Measurements from ENCODE around the gene USB1. TPM values are rescaled to one million over a fixed set of nuclear protein-coding genes. Genes with fewer than 3 reads are reported as not detected.

USB1 gene
- total RNA-seq, 1 experiment from 2014 or later: 52.9 TPM

DNA sequence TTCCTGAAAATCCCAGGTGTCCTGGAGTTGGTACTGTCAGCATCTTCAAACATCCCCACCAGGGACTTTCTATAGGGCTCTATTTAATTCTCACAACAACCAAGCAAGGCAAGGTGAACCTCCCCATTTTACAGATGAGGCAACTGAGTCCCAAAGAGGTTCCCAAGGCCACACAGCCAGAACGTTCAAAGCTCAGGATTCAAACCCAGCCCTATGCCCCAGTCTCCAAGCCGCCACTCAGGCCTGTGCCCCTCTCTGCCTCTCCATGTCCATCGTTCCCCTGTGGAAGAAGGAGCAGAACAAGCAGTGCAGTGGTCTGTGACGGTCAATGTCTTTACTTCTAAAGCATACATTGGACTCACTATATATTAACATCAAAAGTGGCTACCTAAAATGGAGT is 6.8 kb upstream of the USB1 start:
- peaks cover 36% of the 10 kb centered on the region for H3K4me1 ChIP-seq (replicated peaks)
- H3K4me3 ChIP-seq: no peak overlapping the region
- no peaks in the 10 kb centered on the region for H3K27me3 ChIP-seq (replicated peaks)
- H3K9me3 ChIP-seq (replicated peaks): no peaks in the 10 kb centered on the region
- peaks cover 46% of the 10 kb centered on the region for H3K36me3 ChIP-seq
- no peak overlapping the region for H3K27ac ChIP-seq
- no peak for DNase-seq (ENCODE audit: low read depth in 1 of 2, low spot score in 2 of 2)

DNA sequence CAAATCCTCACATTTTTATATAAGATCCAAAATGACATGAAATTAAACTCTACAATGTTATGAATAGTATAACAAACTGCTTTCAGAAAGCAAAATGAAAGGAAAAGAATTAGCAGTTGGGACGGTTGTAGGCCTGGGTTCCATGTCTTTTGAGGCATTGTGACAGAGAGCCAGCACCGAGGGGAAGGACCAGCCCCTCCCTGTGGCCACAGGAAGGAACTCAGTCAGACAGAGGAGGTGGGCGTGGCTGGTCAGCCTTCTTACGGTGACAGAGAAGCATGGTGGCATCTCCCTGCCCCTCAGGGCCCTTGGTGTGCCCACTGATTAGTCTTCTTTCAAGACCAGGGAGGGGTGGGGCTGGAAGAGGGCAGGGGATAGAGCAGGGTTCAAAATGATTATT is 6.4 kb upstream of the USB1 start:
- Histone ChIP-seq H3K36me3 (peaks cover 47% of the 10 kb centered on the region), H3K27me3 (replicated peaks) (no peaks in the 10 kb centered on the region), H3K4me3 (no peak overlapping the region), H3K4me1 (replicated peaks) (peaks cover 40% of the 10 kb centered on the region), H3K27ac (no peak overlapping the region), H3K9me3 (replicated peaks) (no peaks in the 10 kb centered on the region)
- DNase-seq (ENCODE audit: low read depth in 1 of 2, low spot score in 2 of 2): peak; percentile 54 to 76

DNA sequence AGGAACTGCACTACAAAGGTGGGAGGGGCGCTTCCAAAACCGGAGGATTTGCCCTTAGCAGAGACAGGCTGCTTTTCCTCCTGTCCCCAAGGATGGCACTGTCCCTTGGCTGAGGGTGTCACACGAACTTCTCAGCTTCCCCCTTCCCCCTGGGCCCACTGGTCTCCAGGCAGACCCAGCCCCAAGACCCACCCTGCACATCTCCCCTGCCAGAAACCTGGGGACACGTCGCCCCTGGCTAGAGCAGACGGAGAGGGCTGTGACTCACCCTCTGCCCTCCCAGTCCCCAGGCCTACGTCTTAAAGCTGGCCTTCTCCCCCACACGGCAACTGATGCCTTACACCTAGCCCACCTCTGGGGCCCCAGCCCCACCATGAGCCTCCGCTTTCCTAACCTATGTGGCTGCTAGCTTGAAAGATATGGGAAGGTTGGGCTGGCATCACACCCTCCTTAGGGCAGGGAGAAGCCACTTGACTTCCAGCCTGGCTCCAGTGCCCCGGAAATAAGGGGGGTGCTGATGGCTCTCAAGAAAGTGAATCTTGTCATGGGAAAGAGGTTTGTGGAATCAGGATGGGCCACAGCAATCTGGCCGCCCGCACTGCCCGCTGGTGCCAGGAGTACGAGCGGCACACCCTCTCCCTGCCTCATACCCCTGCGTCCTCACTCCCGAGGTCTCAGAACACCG is 5.3 kb upstream of the USB1 start:
- H3K4me3 ChIP-seq: no peak overlapping the region
- H3K9me3 ChIP-seq (replicated peaks): no peaks in the 10 kb centered on the region
- peaks cover 47% of the 10 kb centered on the region for H3K4me1 ChIP-seq (replicated peaks)
- no peak overlapping the region for H3K27ac ChIP-seq
- peaks cover 52% of the 10 kb centered on the region for H3K36me3 ChIP-seq
- no peak for DNase-seq (ENCODE audit: low read depth in 1 of 2, low spot score in 2 of 2)
- H3K27me3 ChIP-seq (replicated peaks): no peaks in the 10 kb centered on the region

DNA sequence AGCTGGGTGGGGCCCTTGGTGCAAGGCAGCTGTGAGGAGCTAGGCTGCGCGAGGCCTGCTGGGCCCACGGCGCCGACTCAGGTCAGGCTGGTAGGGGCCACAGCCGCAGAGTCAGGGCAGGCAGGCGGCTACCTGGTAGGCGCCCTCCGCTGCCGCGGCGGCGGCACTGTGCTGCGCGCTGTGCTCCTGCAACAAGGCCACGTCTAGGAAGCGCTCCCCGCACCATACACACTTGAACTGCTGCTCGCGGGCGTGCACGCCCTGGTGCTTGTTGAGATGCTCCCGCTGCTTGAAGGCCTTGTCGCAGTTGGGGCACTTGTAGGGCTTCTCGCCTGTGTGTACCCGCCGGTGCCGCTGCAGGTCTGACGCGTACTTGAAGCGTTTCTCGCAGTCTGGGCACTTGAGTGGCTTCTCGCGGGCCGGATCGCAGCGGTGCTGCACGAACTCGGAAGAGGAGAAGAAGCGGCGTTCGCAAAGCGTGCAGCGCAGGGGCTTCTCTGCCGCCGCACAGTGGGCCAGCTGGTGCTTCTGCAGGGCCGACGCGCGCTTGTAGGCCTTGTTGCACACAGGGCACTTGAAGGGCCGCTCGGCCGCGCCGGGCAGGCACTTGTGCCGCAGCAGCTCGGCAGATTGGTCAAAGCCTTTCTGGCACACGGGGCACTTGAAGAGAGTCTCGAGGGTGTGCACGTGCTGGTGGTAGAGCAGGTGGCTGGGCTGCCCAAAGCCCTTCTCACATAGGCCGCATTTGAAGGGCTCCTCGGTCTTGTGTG is 4.6 kb upstream of the USB1 start:
- DNase-seq (ENCODE audit: low read depth in 1 of 2, low spot score in 2 of 2): no peak
- Histone ChIP-seq H3K27me3 (replicated peaks) (no peaks in the 10 kb centered on the region), H3K9me3 (replicated peaks) (no peaks in the 10 kb centered on the region), H3K27ac (no peak overlapping the region), H3K4me1 (replicated peaks) (peaks cover 49% of the 10 kb centered on the region), H3K36me3 (peaks cover 52% of the 10 kb centered on the region), H3K4me3 (no peak overlapping the region)

DNA sequence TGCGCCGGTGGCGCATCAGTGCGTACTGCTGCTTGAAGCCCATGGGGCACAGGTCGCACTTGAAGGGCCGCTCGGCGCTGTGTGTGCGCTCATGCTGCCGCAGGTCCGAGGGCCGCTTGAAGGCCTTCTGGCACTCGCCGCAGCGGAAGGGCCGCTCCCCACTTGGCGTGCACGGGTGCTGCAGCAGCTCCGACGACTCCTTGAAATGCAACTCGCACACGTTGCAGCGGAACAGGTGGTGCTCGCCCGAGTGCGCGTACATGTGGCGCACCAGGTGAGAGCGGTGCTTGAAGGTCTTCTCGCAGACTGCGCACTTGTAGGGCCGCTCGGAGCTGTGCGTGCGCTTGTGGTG is 4.1 kb upstream of the USB1 start:
- peaks cover 52% of the 10 kb centered on the region for H3K36me3 ChIP-seq
- DNase-seq (ENCODE audit: low read depth in 1 of 2, low spot score in 2 of 2): no peak
- no peaks in the 10 kb centered on the region for H3K27me3 ChIP-seq (replicated peaks)
- no peak overlapping the region for H3K4me3 ChIP-seq
- peaks cover 54% of the 10 kb centered on the region for H3K4me1 ChIP-seq (replicated peaks)
- no peaks in the 10 kb centered on the region for H3K9me3 ChIP-seq (replicated peaks)
- H3K27ac ChIP-seq: no peak overlapping the region

DNA sequence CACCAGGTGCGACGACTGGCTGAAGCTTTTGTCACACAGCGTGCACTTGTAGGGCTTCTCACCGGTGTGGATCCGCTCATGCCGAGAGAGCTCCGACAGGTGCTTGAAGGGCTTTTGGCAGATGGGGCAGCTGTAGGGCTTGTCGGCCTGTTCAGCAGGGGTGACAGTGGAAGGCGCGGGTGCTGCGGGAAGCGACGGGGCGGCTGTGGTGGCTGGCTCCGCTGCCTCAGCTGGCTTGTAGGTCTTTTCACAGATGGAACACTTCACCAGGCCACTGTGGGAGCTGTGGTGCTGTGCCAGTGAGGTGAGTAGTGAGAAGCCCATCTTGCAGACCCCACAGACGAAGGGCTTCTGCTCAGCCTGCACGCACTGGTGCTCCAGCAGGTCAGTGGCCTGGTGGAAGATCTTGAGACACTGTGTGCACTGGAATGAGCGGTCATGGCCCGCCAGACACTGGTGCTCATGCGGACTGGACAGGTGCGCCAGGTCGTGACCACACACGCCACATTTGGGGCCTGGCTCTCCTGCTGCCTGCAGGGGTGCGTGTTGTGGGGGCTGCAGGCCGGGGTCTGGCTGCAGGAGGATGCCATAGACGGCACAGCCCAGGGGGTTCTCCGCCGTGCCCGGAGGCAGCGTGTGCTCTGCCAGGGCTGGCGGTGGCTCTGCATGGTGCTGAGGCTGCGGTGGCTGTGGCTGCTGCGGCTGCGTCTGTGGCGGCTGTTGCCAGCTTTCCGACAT is 3.5 kb upstream of the USB1 start:
- peaks cover 54% of the 10 kb centered on the region for H3K4me1 ChIP-seq (replicated peaks)
- DNase-seq (ENCODE audit: low read depth in 1 of 2, low spot score in 2 of 2): no peak
- no peak overlapping the region for H3K27ac ChIP-seq
- no peaks in the 10 kb centered on the region for H3K27me3 ChIP-seq (replicated peaks)
- no peak overlapping the region for H3K4me3 ChIP-seq
- H3K36me3 ChIP-seq: peaks cover 57% of the 10 kb centered on the region
- no peaks in the 10 kb centered on the region for H3K9me3 ChIP-seq (replicated peaks)

DNA sequence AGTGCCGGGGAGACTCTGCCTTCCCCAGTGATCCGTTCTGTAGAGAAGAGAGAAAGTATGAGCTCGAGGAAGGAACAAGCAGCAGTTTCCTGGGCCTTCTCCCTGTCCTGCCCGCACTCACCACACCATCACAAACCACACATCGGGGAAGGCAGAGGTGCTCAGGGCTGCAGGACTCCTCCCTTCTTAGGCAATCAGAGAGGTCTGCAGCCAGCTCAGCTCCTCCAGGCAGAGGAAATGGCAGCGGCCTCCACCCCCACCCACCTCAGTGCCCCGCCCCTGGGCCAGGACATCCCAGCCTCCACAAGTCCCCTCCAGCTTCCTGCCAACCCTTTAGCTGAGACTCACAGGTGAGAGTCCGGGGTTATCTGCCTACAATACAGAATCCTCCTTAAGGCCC is 2.7 kb upstream of the USB1 start:
- no peaks in the 10 kb centered on the region for H3K9me3 ChIP-seq (replicated peaks)
- DNase-seq (ENCODE audit: low read depth in 1 of 2, low spot score in 2 of 2): no peak
- no peak overlapping the region for H3K27ac ChIP-seq
- H3K4me1 ChIP-seq (replicated peaks): peaks cover 46% of the 10 kb centered on the region
- no peak overlapping the region for H3K4me3 ChIP-seq
- H3K27me3 ChIP-seq (replicated peaks): no peaks in the 10 kb centered on the region
- H3K36me3 ChIP-seq: peaks cover 65% of the 10 kb centered on the region

DNA sequence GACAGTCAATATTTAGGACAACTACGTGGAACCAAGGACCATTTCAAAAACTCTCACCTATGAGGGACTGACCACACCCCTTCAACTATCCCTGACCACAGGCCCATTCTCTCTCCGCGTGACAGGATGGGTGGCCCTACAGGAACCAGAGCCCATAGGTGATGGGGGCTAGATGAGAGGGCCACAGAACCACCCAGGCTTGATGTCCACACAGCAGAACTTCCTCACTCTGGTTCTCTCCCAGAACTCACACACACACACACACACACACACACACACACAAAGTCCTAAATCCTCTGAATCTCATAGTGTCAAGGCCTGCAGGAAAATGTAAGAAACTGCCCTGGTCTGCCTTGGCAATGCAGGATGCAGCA is 2.2 kb upstream of the USB1 start:
- no peak for DNase-seq (ENCODE audit: low read depth in 1 of 2, low spot score in 2 of 2)
- Histone ChIP-seq H3K4me3 (no peak overlapping the region; the same call in 1 of the 2 replicates), H3K36me3 (peaks cover 64% of the 10 kb centered on the region), H3K27ac (0 out of 2 replicates have a peak overlapping the region, but pooled peaks have one; percentile 60), H3K4me1 (replicated peaks) (peaks cover 42% of the 10 kb centered on the region), H3K9me3 (replicated peaks) (no peaks in the 10 kb centered on the region), H3K27me3 (replicated peaks) (no peaks in the 10 kb centered on the region)

DNA sequence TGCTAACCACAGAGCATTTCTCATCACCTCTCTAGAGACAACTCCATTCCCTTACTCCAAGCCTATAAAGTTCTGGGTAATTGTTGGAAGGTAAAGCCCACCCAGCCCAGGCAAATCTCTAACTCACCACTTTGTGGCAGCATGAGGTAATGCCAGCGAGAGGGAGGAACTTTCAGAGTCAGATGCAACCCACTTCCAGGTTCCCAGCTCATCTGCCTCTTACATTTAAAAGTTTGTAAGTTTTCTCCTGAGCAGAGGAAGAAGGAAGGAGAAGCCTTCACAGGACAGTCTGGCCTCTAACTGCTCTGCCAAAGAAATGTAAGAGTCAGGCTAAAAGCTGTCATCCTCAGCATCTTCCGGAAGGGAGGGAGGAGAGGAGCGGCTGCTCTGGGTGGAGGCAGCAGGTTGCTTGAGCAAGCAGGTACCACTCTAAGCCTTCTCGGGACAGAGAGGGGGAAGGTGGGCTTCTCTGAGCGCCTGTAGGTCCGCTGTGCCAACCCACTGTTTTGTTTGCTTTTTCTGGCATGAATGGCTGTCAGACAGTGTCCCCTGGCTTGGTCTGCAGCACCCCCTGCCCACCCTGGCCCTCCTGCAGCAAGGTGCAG is 1.7 kb upstream of the USB1 start:
- H3K27ac ChIP-seq: peak overlapping the region; percentile 60
- DNase-seq (ENCODE audit: low read depth in 1 of 2, low spot score in 2 of 2): peak in 1 of 2 experiments; percentile 42

DNA sequence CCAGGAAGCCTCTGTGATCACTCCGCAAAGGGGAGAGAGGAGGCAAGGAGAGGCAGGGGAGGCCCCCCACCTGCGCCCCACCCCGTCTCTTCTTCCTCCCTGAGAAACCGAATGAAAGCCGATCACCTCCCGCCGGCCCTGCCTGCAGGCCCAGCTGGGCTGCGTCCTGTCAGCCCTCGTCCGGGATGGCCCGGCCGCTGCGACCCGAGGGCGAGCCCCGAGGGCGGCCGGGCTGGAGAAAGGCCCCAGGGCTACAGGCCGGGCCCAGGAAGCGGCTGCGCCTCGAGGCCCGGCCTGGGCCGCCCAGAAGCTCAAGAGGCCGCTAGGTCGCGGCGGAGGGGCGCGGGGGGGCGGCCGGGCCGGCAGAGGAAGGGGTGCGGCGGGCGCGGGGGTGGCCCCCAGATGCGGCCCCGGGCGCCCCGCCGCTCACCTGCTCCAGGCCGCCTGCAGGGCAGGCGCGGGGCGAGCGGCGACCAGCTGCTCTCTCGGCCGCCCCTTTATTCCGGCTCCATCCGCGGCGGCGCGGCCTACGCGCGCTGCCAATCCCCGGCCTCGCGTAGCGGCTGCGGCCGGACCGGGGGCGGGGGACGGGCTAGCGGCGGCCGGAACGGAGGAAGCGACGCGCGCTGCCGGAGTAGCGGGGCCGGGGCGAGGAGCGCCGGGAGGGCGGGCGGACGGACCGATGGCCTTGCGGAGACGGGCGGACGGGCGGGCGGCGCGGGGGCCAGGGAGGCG is 1.1 kb upstream of the USB1 start, which contains the start of gene ZNF319:
Gene ZNF319 (minus strand): TSS at position 702 of the 735 bp plus-strand sequence. CDS start 2,407 bp downstream, outside the sequence.
- Histone ChIP-seq H3K9me3 (replicated peaks) (no peaks in the 10 kb centered on the region), H3K27ac (peak within 1 kb of the TSS; percentile 60), H3K36me3 (peaks cover 64% of the 10 kb centered on the region), H3K27me3 (replicated peaks) (no peaks in the 10 kb centered on the region), H3K4me1 (replicated peaks) (peaks cover 33% of the 10 kb centered on the region), H3K4me3 (peak within 1 kb of the TSS; percentile 89)
- DNase-seq (ENCODE audit: low read depth in 1 of 2, low spot score in 2 of 2): peak in 1 of 2 experiments; percentile 24

More for the DNA sequence above, 1.7 kb upstream of the USB1 start:
- Histone ChIP-seq H3K9me3 (replicated peaks) (no peaks in the 10 kb centered on the region), H3K4me1 (replicated peaks) (peaks cover 37% of the 10 kb centered on the region), H3K36me3 (peaks cover 64% of the 10 kb centered on the region), H3K4me3 (peak overlapping the region; percentile 89), H3K27me3 (replicated peaks) (no peaks in the 10 kb centered on the region)

DNA sequence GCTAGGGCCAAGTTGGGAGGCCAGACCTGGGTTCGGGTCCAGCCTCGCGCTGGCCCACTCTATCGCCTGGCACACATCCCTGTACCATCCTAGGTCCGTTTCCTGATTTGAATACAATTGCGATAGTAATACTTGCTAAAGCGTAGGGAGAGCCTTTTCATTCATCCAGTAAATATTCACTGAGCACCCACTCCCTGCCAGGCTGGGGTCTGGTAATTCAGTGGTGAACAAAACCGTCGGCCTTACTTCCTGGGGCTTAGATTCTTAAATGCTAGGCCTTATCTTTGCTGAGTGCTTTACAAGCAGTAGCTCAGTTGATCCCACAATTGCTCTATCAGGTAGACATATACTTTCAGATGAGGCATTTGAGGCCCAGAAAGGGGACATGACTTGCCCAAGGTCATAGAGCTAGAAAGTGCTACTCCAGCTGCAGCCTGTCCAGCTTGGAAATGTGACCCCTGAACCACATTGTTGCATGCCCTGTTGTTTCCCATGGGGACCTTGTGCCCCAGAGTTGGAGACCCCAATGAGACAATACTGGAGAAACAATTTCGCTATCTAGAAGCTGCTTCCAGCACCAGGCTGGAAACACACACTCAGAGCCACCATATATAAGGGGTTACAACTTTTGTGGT is 691 bp downstream of the USB1 start:
- H3K4me1 ChIP-seq (replicated peaks): peaks cover 32% of the 10 kb centered on the region
- no peak for DNase-seq (ENCODE audit: low read depth in 1 of 2, low spot score in 2 of 2)
- H3K27ac ChIP-seq: no peak overlapping the region
- peak overlapping the region; percentile 89 for H3K4me3 ChIP-seq
- no peaks in the 10 kb centered on the region for H3K27me3 ChIP-seq (replicated peaks)
- H3K36me3 ChIP-seq: peaks cover 60% of the 10 kb centered on the region
- no peaks in the 10 kb centered on the region for H3K9me3 ChIP-seq (replicated peaks)

DNA sequence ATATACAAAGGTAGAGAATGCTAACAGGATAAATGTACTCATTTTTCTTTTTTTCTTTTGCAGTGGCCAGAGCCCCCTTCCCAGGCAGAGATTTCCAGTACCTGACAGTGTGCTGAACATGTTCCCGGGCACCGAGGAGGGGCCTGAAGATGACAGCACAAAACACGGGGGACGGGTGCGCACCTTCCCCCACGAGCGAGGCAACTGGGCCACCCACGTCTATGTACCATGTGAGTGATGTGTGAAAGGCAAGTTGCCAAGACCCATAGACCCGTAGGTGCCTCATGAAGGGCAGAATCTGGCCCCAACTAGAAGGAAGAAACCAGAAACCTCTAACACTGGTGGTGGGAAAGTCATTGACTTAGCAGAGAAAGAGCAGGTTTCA is 1.2 kb downstream of the USB1 start:
- H3K27me3 ChIP-seq (replicated peaks): no peaks in the 10 kb centered on the region
- H3K27ac ChIP-seq: no peak overlapping the region
- no peak overlapping the region for H3K4me3 ChIP-seq
- no peak for DNase-seq (ENCODE audit: low read depth in 1 of 2, low spot score in 2 of 2)
- no peaks in the 10 kb centered on the region for H3K9me3 ChIP-seq (replicated peaks)
- H3K4me1 ChIP-seq (replicated peaks): peaks cover 32% of the 10 kb centered on the region
- peaks cover 60% of the 10 kb centered on the region for H3K36me3 ChIP-seq

DNA sequence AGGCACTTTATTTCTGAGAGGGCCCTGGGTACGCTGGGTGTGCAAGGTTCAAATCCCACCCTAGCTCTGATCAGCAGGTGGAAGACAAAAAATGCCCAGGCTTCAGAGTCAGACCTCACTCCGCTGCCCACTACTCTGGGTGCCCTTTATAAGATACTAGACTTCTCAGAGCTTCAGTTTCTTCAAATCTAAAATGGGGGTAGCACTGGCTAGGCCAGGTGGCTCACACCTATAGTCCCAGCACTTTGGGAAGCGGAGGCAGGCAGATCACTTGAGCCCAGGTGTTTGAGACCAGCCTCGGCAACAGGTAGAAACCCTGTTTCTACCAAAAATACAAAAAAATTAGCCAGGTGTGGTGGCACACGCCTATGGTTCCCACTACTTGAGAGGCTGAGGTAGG is 1.7 kb downstream of the USB1 start:
- DNase-seq (ENCODE audit: low read depth in 1 of 2, low spot score in 2 of 2): no peak
- H3K27me3 ChIP-seq (replicated peaks): no peaks in the 10 kb centered on the region
- peaks cover 59% of the 10 kb centered on the region for H3K36me3 ChIP-seq
- H3K27ac ChIP-seq: no peak overlapping the region
- H3K4me3 ChIP-seq: no peak overlapping the region
- H3K9me3 ChIP-seq (replicated peaks): no peaks in the 10 kb centered on the region
- H3K4me1 ChIP-seq (replicated peaks): peaks cover 32% of the 10 kb centered on the region

Data from SJSA1 (cell line).